ENCODE results near the gene SNPH.

GRCh38 chr20:1269850-1270249, 3.8 kb downstream of the SNPH start:
- TF ChIP-seq CTCF (conservative IDR thresholded peaks at IDR 0.05; ENCODE audit: low read length) (no peak), EZH2phosphoT487 (IDR thresholded peaks at IDR 0.05; ENCODE audit: borderline replicate concordance) (no peak)
